A549 treated with CORT108297 at 1 μM for 4 hours (cell line): ENCODE data around the gene TANGO6. TPM values are rescaled to one million over a fixed set of nuclear protein-coding genes. Genes with fewer than 3 reads are reported as not detected.

Source experiments
- total RNA-seq: library from RNA; stranded (reverse); fragments of 200-300 nt; extraction: Qiagen RNA extraction; gene quantifications from 5 replicates; pipeline ENCODE4 v1.2.3, GENCODE V29; 2022

Gene TANGO6
- 5.3 to 7.5 TPM (median 6.7 TPM) in 5 replicates for total RNA-seq

DNA sequence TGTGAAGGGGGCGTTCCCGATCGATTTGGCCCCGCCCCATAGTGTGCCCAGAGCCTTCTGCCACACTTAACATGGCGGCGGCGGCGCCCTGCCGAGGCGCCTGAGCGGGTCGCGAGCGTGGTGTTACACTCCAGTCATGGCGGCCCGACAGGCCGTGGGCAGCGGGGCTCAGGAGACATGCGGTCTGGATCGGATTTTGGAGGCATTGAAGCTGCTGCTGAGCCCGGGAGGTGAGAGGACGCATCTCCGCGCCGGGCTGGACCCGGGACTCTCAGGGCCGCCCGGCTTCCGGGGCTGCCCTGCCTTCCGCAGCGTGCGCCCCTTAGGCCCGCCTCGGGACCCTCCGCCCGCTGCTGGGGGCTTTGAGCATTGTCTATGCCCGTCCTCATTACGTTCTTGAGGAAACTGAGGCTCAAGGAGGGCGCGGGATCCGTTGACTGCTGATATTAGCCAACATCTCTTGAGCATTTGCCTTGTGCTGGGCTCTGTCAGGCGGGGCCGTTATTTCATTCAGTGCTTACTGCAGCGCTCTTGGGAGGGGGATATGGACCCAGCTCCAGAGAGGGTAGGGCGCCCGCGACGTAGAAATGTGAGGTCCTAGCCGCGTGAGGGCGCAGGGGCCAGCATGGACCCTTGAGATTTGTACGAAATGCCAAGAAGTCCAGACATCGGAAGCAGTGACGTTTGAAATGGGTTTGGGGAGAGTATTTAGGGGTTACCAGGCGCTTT, at the start of gene TANGO6:
TANGO6 (plus strand) TSS at position 50 of the 729 bp plus-strand sequence; CDS start at position 137, 87 bp downstream.

DNA sequence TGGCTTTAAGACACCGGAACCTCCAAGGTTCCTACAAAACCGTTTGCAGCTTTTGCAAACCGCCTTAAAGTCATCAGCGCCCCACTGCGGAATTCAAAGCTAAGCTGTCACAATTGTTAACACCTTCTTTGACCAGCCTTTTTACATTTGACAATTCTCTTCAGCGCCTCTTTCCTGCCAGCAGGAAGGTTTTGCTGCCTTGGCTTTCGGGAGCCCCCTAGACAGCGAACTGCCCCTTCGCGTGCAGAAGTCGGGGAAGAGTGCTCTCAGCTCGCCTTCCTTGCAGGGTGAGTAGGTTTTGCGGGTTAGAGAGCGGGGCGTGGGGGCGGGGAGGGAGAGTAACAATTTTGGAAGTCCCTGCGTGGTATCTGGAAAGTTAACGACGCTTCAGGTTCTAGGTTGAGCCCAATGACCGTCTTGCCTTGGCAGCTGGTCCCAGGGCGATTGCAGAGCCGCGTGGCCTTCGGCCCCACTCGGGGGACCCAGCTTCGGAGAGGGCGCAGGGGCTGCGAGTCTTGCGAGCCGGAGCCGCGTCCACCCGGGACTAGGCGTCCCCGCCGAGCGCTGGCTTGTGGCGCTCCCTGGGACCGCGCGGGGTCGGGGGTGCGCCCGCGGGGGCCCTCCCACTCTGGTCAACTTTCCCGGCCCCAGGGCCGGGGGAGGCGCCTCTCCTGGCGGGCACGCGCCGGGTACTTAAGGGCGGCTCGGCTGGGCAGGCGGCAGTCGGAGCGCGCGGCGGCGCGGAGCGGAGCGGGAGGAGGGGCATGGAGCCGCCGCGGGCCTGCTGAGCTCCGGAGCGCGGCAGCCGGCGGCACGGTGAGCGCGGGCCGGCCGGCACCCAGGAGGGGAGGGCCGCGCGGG, 262.4 kb downstream of the TANGO6 start, which contains the start of gene HAS3:
HAS3 (plus strand) TSS at position 153 of the 861 bp plus-strand sequence. CDS start 3,743 bp downstream, outside the sequence.

DNA sequence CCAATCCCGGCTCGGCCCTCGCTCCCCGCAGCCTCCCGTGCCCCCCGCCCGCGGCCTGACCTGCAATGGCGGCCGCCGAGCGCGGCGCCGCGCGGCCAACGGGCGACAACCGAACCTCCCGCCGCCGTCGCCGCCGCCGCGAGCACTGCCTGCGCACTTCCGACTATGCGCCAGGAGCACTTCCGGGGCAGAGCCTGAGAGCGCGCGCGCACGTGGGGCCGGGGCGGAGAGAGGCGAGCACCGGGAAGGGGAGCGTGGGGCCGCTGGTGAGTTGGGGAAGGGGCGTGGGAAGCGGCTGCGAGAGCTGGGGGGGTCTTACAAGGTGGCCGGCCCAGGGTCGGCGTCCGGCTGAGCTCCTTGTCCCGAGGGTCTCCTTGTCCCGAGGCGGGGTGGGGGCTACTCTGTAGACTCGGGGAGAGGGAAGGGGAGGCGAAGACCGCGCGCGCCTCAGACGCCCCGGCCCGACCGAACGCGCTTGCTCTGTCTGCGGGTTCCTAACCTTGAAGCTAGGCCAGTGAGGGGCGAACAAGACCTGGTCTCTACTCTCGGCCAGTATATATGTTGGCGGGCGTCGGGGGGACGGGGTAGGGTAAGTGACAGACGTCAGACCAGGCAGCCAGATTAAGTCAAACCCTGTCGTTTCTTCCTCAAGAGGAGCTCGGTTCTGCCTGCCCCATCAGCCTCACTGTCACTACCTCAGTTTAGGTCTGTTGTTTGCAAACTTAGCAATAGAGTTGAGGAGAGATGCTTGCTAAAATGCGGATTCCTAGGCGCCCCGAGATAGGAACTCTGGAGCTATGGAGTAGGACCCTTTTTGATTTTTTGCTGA, 289.3 kb downstream of the TANGO6 start, which contains the start of the genes CHTF8 and UTP4:
CHTF8 (minus strand) TSS at position 165 of the 829 bp plus-strand sequence. CDS start 11,130 bp downstream, outside the sequence.
UTP4 (plus strand) TSS at position 226 of the 829 bp plus-strand sequence. CDS start 811 bp downstream, outside the sequence.

Other genes starting within 250 kb of the TANGO6 start
- gene CDH3, start 198.2 kb upstream of the TANGO6 start, total RNA-seq, result 0.12 to 0.60 TPM (median 0.23 TPM) in 5 replicates
- 3.3 to 4.2 TPM (median 3.4 TPM) in 5 replicates for gene CDH1, start 106.2 kb upstream of the TANGO6 start, total RNA-seq